ENCODE data around the gene CCDC157.

The CCDC157 gene

GRCh38 chr22:30404307-30404706 is 47.5 kb downstream of the CCDC157 start:
- H3K4me3 ChIP-seq (ENCODE audit: low read depth, low read length): no peak overlapping the region
- no peak for DNase-seq (ENCODE audit: low read depth)

- H3K4me3 ChIP-seq (ENCODE audit: low read depth, low read length): no peak overlapping the region
- DNase-seq (ENCODE audit: low read depth): no peak
Observed at GRCh38 chr22:30405731-30406130, 48.9 kb downstream of the CCDC157 start.

GRCh38 chr22:30406400-30406799 is 49.6 kb downstream of the CCDC157 start:
- no peak overlapping the region for H3K4me3 ChIP-seq (ENCODE audit: low read depth, low read length)
- no peak for DNase-seq (ENCODE audit: low read depth)

- no peak overlapping the region for H3K4me3 ChIP-seq (ENCODE audit: low read depth, low read length)
- DNase-seq (ENCODE audit: low read depth): no peak
Observed at GRCh38 chr22:30408388-30409102, 51.7 kb downstream of the CCDC157 start.

- DNase-seq (ENCODE audit: low read depth): no peak
- no peak overlapping the region for H3K4me3 ChIP-seq (ENCODE audit: low read depth, low read length)
Observed at GRCh38 chr22:30411780-30412179, 55.0 kb downstream of the CCDC157 start.

GRCh38 chr22:30413001-30413400 is 56.2 kb downstream of the CCDC157 start:
- H3K4me3 ChIP-seq (ENCODE audit: low read depth, low read length): no peak overlapping the region
- DNase-seq (ENCODE audit: low read depth): no peak

GRCh38 chr22:30413745-30414524 is 57.1 kb downstream of the CCDC157 start:
- DNase-seq (ENCODE audit: low read depth): no peak
- H3K4me3 ChIP-seq (ENCODE audit: low read depth, low read length): no peak overlapping the region

GRCh38 chr22:30414525-30415047 is 57.8 kb downstream of the CCDC157 start:
- no peak for DNase-seq (ENCODE audit: low read depth)
- no peak overlapping the region for H3K4me3 ChIP-seq (ENCODE audit: low read depth, low read length)

GRCh38 chr22:30416403-30416802 is 59.6 kb downstream of the CCDC157 start:
- no peak overlapping the region for H3K4me3 ChIP-seq (ENCODE audit: low read depth, low read length)
- DNase-seq (ENCODE audit: low read depth): no peak

GRCh38 chr22:30416837-30417236 is 60.0 kb downstream of the CCDC157 start:
- no peak overlapping the region for H3K4me3 ChIP-seq (ENCODE audit: low read depth, low read length)
- DNase-seq (ENCODE audit: low read depth): no peak

- H3K4me3 ChIP-seq (ENCODE audit: low read depth, low read length): no peak overlapping the region
- peak; percentile 87 for DNase-seq (ENCODE audit: low read depth)
Observed at GRCh38 chr22:30420347-30421125, 63.7 kb downstream of the CCDC157 start.

GRCh38 chr22:30421695-30422480 is 65.1 kb downstream of the CCDC157 start:
- DNase-seq (ENCODE audit: low read depth): no peak
- H3K4me3 ChIP-seq (ENCODE audit: low read depth, low read length): no peak overlapping the region

GRCh38 chr22:30422481-30423300 is 65.9 kb downstream of the CCDC157 start:
- DNase-seq (ENCODE audit: low read depth): peak; percentile 96
- peak overlapping the region; percentile 48 for H3K4me3 ChIP-seq (ENCODE audit: low read depth, low read length)

GRCh38 chr22:30423301-30423958 is 66.6 kb downstream of the CCDC157 start:
- no peak for DNase-seq (ENCODE audit: low read depth)

GRCh38 chr22:30423959-30424533 is 67.2 kb downstream of the CCDC157 start:
- H3K4me3 ChIP-seq (ENCODE audit: low read depth, low read length): peak overlapping the region; percentile 65
- DNase-seq (ENCODE audit: low read depth): peak; percentile 99

More at GRCh38 chr22:30423301-30423958, 66.6 kb downstream of the CCDC157 start:
- peak overlapping the region; percentile 48 for H3K4me3 ChIP-seq (ENCODE audit: low read depth, low read length)

- peak overlapping the region; percentile 65 for H3K4me3 ChIP-seq (ENCODE audit: low read depth, low read length)
- DNase-seq (ENCODE audit: low read depth): no peak
Observed at GRCh38 chr22:30424534-30425326, 67.9 kb downstream of the CCDC157 start.

- DNase-seq (ENCODE audit: low read depth): no peak
- H3K4me3 ChIP-seq (ENCODE audit: low read depth, low read length): peak overlapping the region; percentile 65
Observed at GRCh38 chr22:30425327-30425615, 68.5 kb downstream of the CCDC157 start.
